ENCODE measurements around the gene RAMP2. TPM values are rescaled to one million over a fixed set of nuclear protein-coding genes. Genes with fewer than 3 reads are reported as not detected.

RAMP2 gene
- polyA plus RNA-seq, 1 donor (not counting 4 experiments of a cell fraction or from before 2014, with no cell fraction given): not detected

DNA sequence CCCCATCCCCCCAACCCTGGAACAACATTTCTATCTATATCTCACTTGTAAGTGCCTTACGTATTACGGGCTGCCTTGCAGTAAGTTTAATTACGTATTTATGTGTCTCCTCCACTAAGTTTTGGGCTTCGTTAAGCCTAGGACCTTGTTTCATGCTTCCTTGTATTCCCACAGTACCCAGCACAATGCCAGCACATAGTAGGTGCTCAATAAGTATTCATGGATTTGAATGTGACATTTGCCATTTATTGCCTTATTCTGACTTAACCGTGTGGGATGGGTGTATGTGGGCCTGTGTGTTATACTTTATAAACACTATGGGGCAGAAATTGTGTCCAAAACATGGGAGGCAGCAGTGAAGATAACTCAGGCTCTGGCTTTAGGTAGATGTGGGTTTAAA, 31.5 kb downstream of the RAMP2 start:
- Histone ChIP-seq H3K4me2 (ENCODE audit: control insufficient read depth, extremely low read depth, insufficient read depth, low read depth, low read length) (no peak overlapping the region), H3K27ac (ENCODE audit: control insufficient read depth, insufficient read depth, low read length) (no peak overlapping the region), H3K79me2 (ENCODE audit: control insufficient read depth, insufficient read depth, low read length) (peaks cover under 1% of the 10 kb centered on the region), H3K9me1 (ENCODE audit: control insufficient read depth, extremely low read depth, insufficient read depth, low read length) (no peaks in the 10 kb centered on the region), H4K20me1 (ENCODE audit: control insufficient read depth, extremely low read depth, insufficient read depth, low read length) (no peaks in the 10 kb centered on the region), H3K36me3 (ENCODE audit: control insufficient read depth in 2 of 2, extremely low read depth in 1 of 2, insufficient read depth in 2 of 2, low read length in 2 of 2) (peaks cover 0 to 5% of the 10 kb centered on the region in 2 experiments), H3K9ac (ENCODE audit: control insufficient read depth, extremely low read depth, insufficient read depth, low read length) (no peak overlapping the region), H3K4me3 (ENCODE audit: control insufficient read depth in 2 of 3, extremely low read depth in 1 of 3, insufficient read depth in 2 of 3, low read depth in 1 of 3, low read length in 3 of 3) (no peak overlapping the region), H3K27me3 (ENCODE audit: control insufficient read depth, extremely low read depth, insufficient read depth, low read length) (peaks cover 1% of the 10 kb centered on the region), H3K9me3 (ENCODE audit: control insufficient read depth, low read depth, low read length) (no peaks in the 10 kb centered on the region), H3K4me1 (ENCODE audit: control insufficient read depth, extremely low read depth, insufficient read depth, low read length) (peaks cover 9% of the 10 kb centered on the region), H2AFZ (ENCODE audit: control insufficient read depth, low read length) (no peak overlapping the region)
- FAIRE-seq (no peak), DNase-seq (ENCODE audit: low read depth, low spot score) (no peak)
- dilution Hi-C loops (cut with MboI; ENCODE audit: extremely low pct_ligation_motif_present, low sequenced_read_pairs): no loop called here
- TF ChIP-seq, protein P1, sequence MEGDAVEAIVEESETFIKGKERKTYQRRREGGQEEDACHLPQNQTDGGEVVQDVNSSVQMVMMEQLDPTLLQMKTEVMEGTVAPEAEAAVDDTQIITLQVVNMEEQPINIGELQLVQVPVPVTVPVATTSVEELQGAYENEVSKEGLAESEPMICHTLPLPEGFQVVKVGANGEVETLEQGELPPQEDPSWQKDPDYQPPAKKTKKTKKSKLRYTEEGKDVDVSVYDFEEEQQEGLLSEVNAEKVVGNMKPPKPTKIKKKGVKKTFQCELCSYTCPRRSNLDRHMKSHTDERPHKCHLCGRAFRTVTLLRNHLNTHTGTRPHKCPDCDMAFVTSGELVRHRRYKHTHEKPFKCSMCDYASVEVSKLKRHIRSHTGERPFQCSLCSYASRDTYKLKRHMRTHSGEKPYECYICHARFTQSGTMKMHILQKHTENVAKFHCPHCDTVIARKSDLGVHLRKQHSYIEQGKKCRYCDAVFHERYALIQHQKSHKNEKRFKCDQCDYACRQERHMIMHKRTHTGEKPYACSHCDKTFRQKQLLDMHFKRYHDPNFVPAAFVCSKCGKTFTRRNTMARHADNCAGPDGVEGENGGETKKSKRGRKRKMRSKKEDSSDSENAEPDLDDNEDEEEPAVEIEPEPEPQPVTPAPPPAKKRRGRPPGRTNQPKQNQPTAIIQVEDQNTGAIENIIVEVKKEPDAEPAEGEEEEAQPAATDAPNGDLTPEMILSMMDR (optimal IDR thresholded peaks at IDR 0.05 in 1 of 3, IDR thresholded peaks at IDR 0.05 in 1 of 3, conservative IDR thresholded peaks at IDR 0.05 in 1 of 3; ENCODE audit: extremely low read depth in 1 of 3, insufficient read depth in 2 of 3, low read length in 3 of 3): no peak
- no peak for TF ChIP-seq EZH2 (IDR thresholded peaks at IDR 0.05; ENCODE audit: low read length)

- peaks cover 14% of the 10 kb centered on the region for H3K4me1 ChIP-seq (ENCODE audit: control insufficient read depth, extremely low read depth, insufficient read depth, low read length)
- H3K9me3 ChIP-seq (ENCODE audit: control insufficient read depth, low read depth, low read length): no peaks in the 10 kb centered on the region
- peaks cover 4% of the 10 kb centered on the region for H3K79me2 ChIP-seq (ENCODE audit: control insufficient read depth, insufficient read depth, low read length)
- no peak for DNase-seq (ENCODE audit: low read depth, low spot score)
- H3K27me3 ChIP-seq (ENCODE audit: control insufficient read depth, extremely low read depth, insufficient read depth, low read length): no peaks in the 10 kb centered on the region
- peaks cover 0 to 5% of the 10 kb centered on the region in 2 experiments for H3K36me3 ChIP-seq (ENCODE audit: control insufficient read depth in 2 of 2, extremely low read depth in 1 of 2, insufficient read depth in 2 of 2, low read length in 2 of 2)
- H3K4me2 ChIP-seq (ENCODE audit: control insufficient read depth, extremely low read depth, insufficient read depth, low read depth, low read length): no peak overlapping the region
- dilution Hi-C loops (cut with MboI; ENCODE audit: extremely low pct_ligation_motif_present, low sequenced_read_pairs): no loop called here
- no peaks in the 10 kb centered on the region for H3K9me1 ChIP-seq (ENCODE audit: control insufficient read depth, extremely low read depth, insufficient read depth, low read length)
- no peak for FAIRE-seq
- H2AFZ ChIP-seq (ENCODE audit: control insufficient read depth, low read length): no peak overlapping the region
- H4K20me1 ChIP-seq (ENCODE audit: control insufficient read depth, extremely low read depth, insufficient read depth, low read length): no peaks in the 10 kb centered on the region
- H3K4me3 ChIP-seq (ENCODE audit: control insufficient read depth in 2 of 3, extremely low read depth in 1 of 3, insufficient read depth in 2 of 3, low read depth in 1 of 3, low read length in 3 of 3): no peak overlapping the region
- no peak overlapping the region for H3K27ac ChIP-seq (ENCODE audit: control insufficient read depth, insufficient read depth, low read length)
- TF ChIP-seq, protein P1 (optimal IDR thresholded peaks at IDR 0.05 in 1 of 3, IDR thresholded peaks at IDR 0.05 in 1 of 3, conservative IDR thresholded peaks at IDR 0.05 in 1 of 3; ENCODE audit: extremely low read depth in 1 of 3, insufficient read depth in 2 of 3, low read length in 3 of 3): no peak
- no peak for TF ChIP-seq EZH2 (IDR thresholded peaks at IDR 0.05; ENCODE audit: low read length)
- H3K9ac ChIP-seq (ENCODE audit: control insufficient read depth, extremely low read depth, insufficient read depth, low read length): no peak overlapping the region
Measured at GRCh38 chr17:42795061-42795460, 34.0 kb downstream of the RAMP2 start.
